Lower leg skin (tissue), 3 donors: ENCODE measurements around the gene ANAPC2.

Experiments used
- CTCF ChIP-seq, 3 donors: fragments of 450-650 bp; IDR thresholded peaks; one replicate each; pipeline ENCODE4 v1.5.1; 2016; ENCODE audit warnings: antibody characterized with exemption in 3 of 3, mild to moderate bottlenecking in 3 of 3, moderate library complexity in 2 of 3
- POLR2A ChIP-seq, 2 donors: fragments of 450-650 bp; IDR thresholded peaks; one replicate each; pipeline ENCODE4 v1.6.1; 2016 to 2017; ENCODE audit warnings: antibody characterized with exemption in 2 of 2, mild to moderate bottlenecking in 1 of 2, moderate library complexity in 1 of 2

GRCh38 chr9:137128158-137128861 is 60.0 kb downstream of the ANAPC2 start:
- no peak for TF ChIP-seq CTCF (IDR thresholded peaks at IDR 0.05)
- TF ChIP-seq POLR2A (IDR thresholded peaks at IDR 0.05) = no peak
